Endothelial cell of umbilical vein (primary cell): Measurements from ENCODE around the gene FAM217A. TPM values are rescaled to one million over a fixed set of nuclear protein-coding genes. Genes with fewer than 3 reads are reported as not detected.

Experiments
- BruUV-seq: library from RNA; stranded (reverse); fragments of 400-500 nt; replicated peaks from 2 replicates; lab custom pipeline; 2021; lab: Mats Ljungman, UMichigan
- CTCF ChIA-PET: fragments of 300-600, 350-600 bp; sonication (Branson Sonifier 250); formaldehyde crosslinking; loops from one replicate; lab custom pipeline; 2021; ENCODE audit warnings: antibody characterized with exemption, inconsistent platforms; lab: Charles Lee
- POLR2A ChIA-PET: fragments of 300-600, 350-600 bp; sonication (Branson Sonifier 250); formaldehyde crosslinking; loops from one replicate; lab custom pipeline; 2021; ENCODE audit warnings: antibody characterized with exemption, inconsistent platforms; lab: Charles Lee
- DNase-seq: peaks from one replicate; pipeline ENCODE4 v3.0.0-alpha.2; 2011; ENCODE audit warnings: low read depth, low spot score
- FAIRE-seq: peaks from 2 replicates; lab custom pipeline; 2011; peaks lifted over from hg19 to GRCh38; lab: Jason Lieb, UNC
- H2AFZ ChIP-seq: 2 replicates; pipeline ENCODE4 v1.6.0; 2012; ENCODE audit warnings: low read depth, low read length, control low read depth, inconsistent platforms
- H3K27ac ChIP-seq: 2 replicates; pipeline ENCODE4 v1.5.1; 2011; ENCODE audit warnings: low read depth, mild to moderate bottlenecking, control low read depth, low read length, moderate library complexity; ENCODE audit not compliant: insufficient read depth
- H3K27me3 ChIP-seq, 2 experiments: 2 replicates each; pipeline versions ENCODE4 v1.6.0 to v1.6.1; 2011; ENCODE audit warnings: low read length in 2 of 2, mixed read lengths in 1 of 2; ENCODE audit not compliant: control insufficient read depth in 2 of 2, insufficient read depth in 2 of 2
- H3K36me3 ChIP-seq, 2 experiments: 2 replicates in 1 of 2; 3 replicates in 1 of 2; pipeline ENCODE4 v1.5.1; 2011; ENCODE audit warnings: low read length in 2 of 2, mild to moderate bottlenecking in 1 of 2, moderate library complexity in 1 of 2; ENCODE audit not compliant: control insufficient read depth in 2 of 2, insufficient read depth in 2 of 2; ENCODE audit errors: extremely low read depth in 1 of 2
- H3K4me1 ChIP-seq: 3 replicates; pipeline ENCODE4 v1.5.1; 2011; ENCODE audit warnings: mild to moderate bottlenecking, low read length; ENCODE audit not compliant: control insufficient read depth, insufficient read depth; ENCODE audit errors: extremely low read depth
- H3K4me2 ChIP-seq: 2 replicates; pipeline ENCODE4 v1.6.1; 2011; ENCODE audit warnings: low read length, control low read depth, mixed read lengths; ENCODE audit not compliant: insufficient read depth
- H3K4me3 ChIP-seq, 3 experiments: fragments of 200-600 bp in 1 of 3; sonication (generic), shearing (Covaris generic) in 1 of 3; replicated peaks in 1 of 3; 2 replicates each; pipeline ENCODE4 v1.5.1; 2011 to 2016; ENCODE audit warnings: control low read depth in 3 of 3, low read length in 3 of 3, mild to moderate bottlenecking in 2 of 3, inconsistent platforms in 1 of 3, low read depth in 1 of 3, moderate library complexity in 1 of 3; ENCODE audit not compliant: insufficient read depth in 1 of 3
- H3K79me2 ChIP-seq: 2 replicates; pipeline ENCODE4 v1.6.0; 2012; ENCODE audit warnings: low read length, inconsistent platforms; ENCODE audit not compliant: control insufficient read depth, insufficient read depth
- H3K9ac ChIP-seq: replicated peaks from 2 replicates; pipeline ENCODE3; 2011; ENCODE audit warnings: low read length, control low read depth; ENCODE audit not compliant: insufficient read depth; ENCODE audit errors: extremely low read depth
- H3K9me1 ChIP-seq: replicated peaks from 3 replicates; pipeline ENCODE4 v1.6.0; 2011; ENCODE audit warnings: mild to moderate bottlenecking, low read length; ENCODE audit not compliant: control insufficient read depth, insufficient read depth; ENCODE audit errors: extremely low read depth
- H3K9me3 ChIP-seq: replicated peaks from 2 replicates; pipeline ENCODE4 v1.5.1; 2012; ENCODE audit warnings: low read length, inconsistent platforms; ENCODE audit not compliant: control insufficient read depth, insufficient read depth
- H4K20me1 ChIP-seq: replicated peaks from 2 replicates; pipeline ENCODE3; 2011; ENCODE audit warnings: mild to moderate bottlenecking, low read length; ENCODE audit not compliant: control insufficient read depth, insufficient read depth; ENCODE audit errors: extremely low read depth
- CTCF ChIP-seq, 2 donors: IDR thresholded peaks; 1 replicate in 1 of 2; 2 replicates in 1 of 2; pipeline ENCODE4 v1.5.1; 2011; ENCODE audit warnings: low read length in 2 of 2, mild to moderate bottlenecking in 2 of 2, moderate library complexity in 2 of 2, control low read depth in 1 of 2, inconsistent platforms in 1 of 2, low read depth in 1 of 2; ENCODE audit not compliant: insufficient read depth in 1 of 2; ENCODE audit errors: extremely low read depth in 1 of 2
- EZH2 ChIP-seq: IDR thresholded peaks from 2 replicates; pipeline ENCODE4 v1.6.1; 2012; ENCODE audit warnings: borderline replicate concordance, low read depth, mild to moderate bottlenecking, moderate library complexity, low read length, inconsistent platforms; ENCODE audit not compliant: severe bottlenecking
- FOS ChIP-seq: IDR thresholded peaks from 2 replicates; pipeline ENCODE4 v1.6.1; 2011; ENCODE audit warnings: mild to moderate bottlenecking, low read length, moderate library complexity, borderline replicate concordance; ENCODE audit not compliant: insufficient read depth
- GATA2 ChIP-seq: IDR thresholded peaks from 2 replicates; pipeline ENCODE4 v1.7.0; 2011; ENCODE audit warnings: low read depth, mild to moderate bottlenecking, moderate library complexity, mixed read lengths, low read length; ENCODE audit not compliant: insufficient read length, insufficient read depth
- JUN ChIP-seq: IDR thresholded peaks from 2 replicates; pipeline ENCODE4 v1.6.1; 2011; ENCODE audit warnings: borderline replicate concordance, low read depth; ENCODE audit not compliant: insufficient read length, insufficient read depth
- MAX ChIP-seq: IDR thresholded peaks from 2 replicates; pipeline ENCODE4 v1.6.1; 2011; ENCODE audit not compliant: insufficient read depth, insufficient read length
- MYC ChIP-seq: IDR thresholded peaks from one replicate; pipeline ENCODE4 v1.6.1; 2011; ENCODE audit warnings: mild to moderate bottlenecking, low read depth, low read length
- POLR2A ChIP-seq: IDR thresholded peaks from 2 replicates; pipeline ENCODE4 v1.6.1; 2012; ENCODE audit warnings: low read depth, mild to moderate bottlenecking, control low read depth, low read length
- POLR2AphosphoS5 ChIP-seq: IDR thresholded peaks from 2 replicates; pipeline ENCODE4 v1.6.1; 2012; ENCODE audit warnings: low read depth, mild to moderate bottlenecking, control low read depth, low read length, moderate library complexity; ENCODE audit not compliant: insufficient read depth
- dilution Hi-C: fragments of 300-500 bp; cut with MboI; formaldehyde crosslinking; loops from one replicate; pipeline ENCODE4 v1.15.0; 2019; ENCODE audit warnings: low sequenced_read_pairs; ENCODE audit not compliant: extremely low pct_ligation_motif_present
- intact Hi-C: fragments of 100-400 bp; cut with micrococcal nuclease; formaldehyde crosslinking; loops from one replicate; pipeline ENCODE4 v1.10.0; 2022
- polyA plus RNA-seq, 4 experiments: library from polyadenylated mRNA; depleted of rRNA in 3 of 4; stranded (reverse) in 3 of 4; unstranded in 1 of 4; fragments of >200 nt; gene quantifications; 2 replicates each; pipeline versions ENCODE4 v1.2.1 to v1.2.3, GENCODE V29; 2011 to 2012; ENCODE audit warnings: missing spikeins in 1 of 4
- total RNA-seq: library from RNA; stranded (reverse); gene quantifications from 2 replicates; pipeline ENCODE4 v1.2.3, GENCODE V29; 2021

The FAM217A gene
- total and polyA plus RNA-seq, 2 donors (not counting 3 experiments of a cell fraction or from before 2014, with no cell fraction given), result not detected

- dilution Hi-C loops, result no loop called here
Observed at GRCh38 chr6:4093288-4093687, 14.4 kb upstream of the FAM217A start.

More at GRCh38 chr6:4093288-4093687, 14.4 kb upstream of the FAM217A start:
- H3K4me2 ChIP-seq, result no peak overlapping the region
- FAIRE-seq (no peak), DNase-seq (no peak)
- ChIA-PET POLR2A (no interaction called here), CTCF (interaction anchor here (1.3 kb wide), 1 partner anchor 9 kb away, joined by 3 read pairs; no protein-coding TSS in a partner anchor)
- no peaks in the 10 kb centered on the region for H3K4me1 ChIP-seq
- no peak overlapping the region for H3K27ac ChIP-seq
- H3K9ac ChIP-seq, result no peak overlapping the region
- TF ChIP-seq CTCF (IDR thresholded peaks at IDR 0.05; ENCODE audit: extremely low read depth in 1 of 2, insufficient read depth in 1 of 2, low read depth in 1 of 2, low read length in 2 of 2) (no peak), JUN (no peak), MYC (no peak), EZH2 (no peak), MAX (no peak), POLR2A (no peak), POLR2AphosphoS5 (no peak), FOS (no peak), GATA2 (no peak)
- intact Hi-C loops, result no loop called here
- no peaks in the 10 kb centered on the region for H4K20me1 ChIP-seq
- no peak overlapping the region for H3K4me3 ChIP-seq
- BruUV-seq, result no TSS peak
- no peaks in the 10 kb centered on the region for H3K27me3 ChIP-seq
- H2AFZ ChIP-seq, result no peak overlapping the region
- no peaks in the 10 kb centered on the region for H3K79me2 ChIP-seq
- no peaks in the 10 kb centered on the region for H3K9me3 ChIP-seq
- H3K9me1 ChIP-seq, result no peaks in the 10 kb centered on the region
- no peaks in the 10 kb centered on the region for H3K36me3 ChIP-seq
